Cardiac septum (tissue), 1 donor: ENCODE measurements around the gene TTC17. TPM values are rescaled to one million over a fixed set of nuclear protein-coding genes. Genes with fewer than 3 reads are reported as not detected.
"Not testable (repeated sequence)": the region's sequence is repeated elsewhere in the genome, so short reads cannot be mapped to it uniquely, and the experiment has no call there.

ENCODE experiments used
- DNase-seq: peaks from one replicate; pipeline ENCODE4 v3.0.0-alpha.2; 2020; ENCODE audit warnings: low spot score
- intact Hi-C: fragments of 100-400 bp; cut with DNase I; formaldehyde crosslinking; loops from one replicate; pipeline ENCODE4 v1.14.0; 2022
- total RNA-seq: library from RNA; stranded (reverse); fragmentation: NEBNext Ultra II Directional; extraction: Animal tissue kit (Norgen Biotek cat#: 25700); gene quantifications from one replicate; pipeline ENCODE4 v1.2.1, GENCODE V29; 2021
- donor health status: DM: no; HTN: no; CAD: no.

Gene TTC17
- total RNA-seq, 1 donor from 2014 or later: 32.1 TPM

DNA sequence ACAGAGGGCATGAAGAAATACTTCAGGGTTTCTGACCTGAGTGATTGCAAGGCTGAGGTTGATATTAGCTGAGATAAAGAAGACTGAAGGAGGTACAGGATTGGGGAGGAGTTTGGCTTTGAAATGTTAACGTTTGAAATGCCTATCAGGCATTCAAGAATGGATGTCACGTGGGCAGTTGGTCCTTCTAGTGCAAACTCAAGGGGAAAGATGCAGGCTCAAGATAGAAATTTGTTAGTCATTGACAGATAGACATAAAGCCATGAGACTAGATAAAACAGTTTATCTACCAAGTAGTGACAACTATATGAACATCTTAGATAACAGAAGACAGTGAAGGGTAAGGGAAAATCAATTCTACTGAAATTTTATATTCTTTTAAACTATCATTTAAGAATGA, 23.1 kb downstream of the TTC17 start:
- intact Hi-C loops: no loop called here
- DNase-seq: no peak

DNA sequence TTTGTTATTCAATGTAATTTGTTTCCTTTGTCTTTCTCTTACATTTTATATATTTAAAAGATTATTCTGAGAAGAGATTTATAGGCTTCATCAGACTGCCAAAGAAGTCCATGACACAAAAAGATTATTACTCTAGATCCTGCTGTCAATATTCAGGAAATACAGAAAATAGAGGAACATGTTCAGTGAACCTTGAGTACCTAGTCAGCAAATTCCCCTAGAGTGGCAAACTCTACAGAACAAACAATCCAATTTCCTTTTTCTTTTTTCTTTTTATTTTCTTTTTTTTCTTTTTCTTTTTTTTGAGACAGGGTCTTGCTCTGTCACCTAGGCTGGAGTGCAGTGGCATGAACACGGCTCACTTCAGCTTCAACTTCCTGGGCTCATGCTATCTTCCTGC, 23.9 kb downstream of the TTC17 start:
- DNase-seq: no peak
- intact Hi-C loops: no loop called here

- DNase-seq: no peak
- intact Hi-C loops: no loop called here
Measured at GRCh38 chr11:43384393-43384792, 25.7 kb downstream of the TTC17 start.

GRCh38 chr11:43392713-43393112, 34.0 kb downstream of the TTC17 start:
- intact Hi-C loops: no loop called here
- DNase-seq: no peak

GRCh38 chr11:43393765-43394355, 35.1 kb downstream of the TTC17 start:
- DNase-seq: no peak
- intact Hi-C loops: no loop called here

- DNase-seq: no peak
- intact Hi-C loops: no loop called here
Measured at GRCh38 chr11:43396617-43397016, 37.9 kb downstream of the TTC17 start.

DNA sequence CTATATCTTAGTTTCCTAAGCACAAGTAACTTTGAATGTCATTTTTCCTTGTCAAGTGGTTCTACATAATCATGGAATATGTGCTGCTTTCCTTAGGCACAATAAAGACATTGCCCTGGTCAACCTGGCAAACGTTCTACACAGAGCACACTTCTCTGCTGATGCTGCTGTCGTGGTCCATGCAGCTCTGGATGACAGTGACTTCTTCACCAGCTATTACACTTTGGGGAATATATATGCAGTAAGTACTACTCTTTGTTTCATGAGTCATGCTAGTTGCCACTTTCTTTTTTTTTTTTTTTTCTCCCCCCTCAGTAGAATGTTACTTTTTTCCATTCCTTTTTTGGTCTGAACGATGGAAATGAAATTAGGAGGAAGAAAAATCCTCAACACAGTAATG, 38.5 kb downstream of the TTC17 start:
- no peak for DNase-seq
- intact Hi-C loops: no loop called here

- DNase-seq: no peak
- intact Hi-C loops: no loop called here
Measured at GRCh38 chr11:43399983-43400630, 41.4 kb downstream of the TTC17 start.

- no peak for DNase-seq
- intact Hi-C loops: no loop called here
Measured at GRCh38 chr11:43401252-43401651, 42.5 kb downstream of the TTC17 start.

DNA sequence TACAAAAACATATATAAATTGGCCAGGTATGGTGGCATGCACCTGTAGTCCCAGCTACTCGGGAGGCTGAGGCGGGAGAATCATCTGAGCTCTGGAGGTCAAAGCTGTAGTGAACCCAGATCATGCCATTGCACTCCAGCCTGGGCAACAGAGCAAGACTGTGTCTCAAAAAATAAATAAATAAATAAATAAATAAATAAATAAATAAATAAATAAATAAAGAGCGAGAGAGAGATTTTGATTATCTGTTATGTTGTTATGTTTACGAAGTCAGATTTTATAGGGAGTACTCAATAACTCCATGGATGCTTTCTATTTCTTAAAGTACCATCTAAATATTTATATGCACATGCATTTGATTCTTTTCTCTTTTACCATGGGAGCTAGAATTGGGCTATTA, 43.1 kb downstream of the TTC17 start:
- intact Hi-C loops, DNase-seq: not testable (repeated sequence)

DNA sequence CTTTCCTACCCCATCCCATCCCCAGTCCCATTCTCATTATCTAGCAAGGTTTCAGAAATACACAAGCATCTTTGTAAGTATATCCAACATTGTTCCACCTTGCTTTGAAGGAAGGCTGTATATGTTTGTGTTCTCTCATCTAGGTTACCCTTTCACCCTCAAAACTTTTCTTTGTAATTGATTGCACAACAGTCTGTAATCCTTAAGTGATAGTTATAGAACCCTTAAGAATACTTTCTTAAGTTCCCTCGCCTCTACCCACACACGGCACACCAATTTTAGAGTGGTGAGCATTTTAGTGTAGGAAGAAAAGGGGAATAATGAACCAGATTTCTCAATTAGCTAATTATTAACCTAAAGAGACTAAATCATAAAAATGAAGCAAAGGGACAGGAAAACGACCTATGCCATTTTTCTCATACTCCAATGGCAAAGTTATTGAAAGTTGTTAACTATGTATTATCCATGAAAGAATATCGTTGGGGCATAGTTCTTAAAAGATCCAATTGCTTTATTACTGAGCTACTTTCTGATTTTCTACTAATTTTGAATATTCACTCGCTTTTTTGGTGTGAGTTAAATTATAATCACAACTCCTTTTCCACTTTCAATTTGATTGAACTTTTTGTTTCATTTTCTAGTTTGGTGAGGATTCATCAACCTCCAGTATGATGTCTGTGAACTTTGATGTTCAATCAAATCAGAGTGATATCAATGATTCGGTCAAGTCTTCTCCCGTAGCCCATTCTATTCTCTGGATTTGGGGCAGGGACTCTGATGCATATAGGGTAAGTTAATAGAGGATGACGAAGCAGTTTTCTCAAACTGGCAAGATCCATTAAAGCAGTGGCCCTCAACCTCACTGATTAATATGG, 44.9 kb downstream of the TTC17 start:
- DNase-seq: no peak
- intact Hi-C loops: no loop called here

- no peak for DNase-seq
- intact Hi-C loops: no loop called here
Measured at GRCh38 chr11:43404406-43404805, 45.7 kb downstream of the TTC17 start.

DNA sequence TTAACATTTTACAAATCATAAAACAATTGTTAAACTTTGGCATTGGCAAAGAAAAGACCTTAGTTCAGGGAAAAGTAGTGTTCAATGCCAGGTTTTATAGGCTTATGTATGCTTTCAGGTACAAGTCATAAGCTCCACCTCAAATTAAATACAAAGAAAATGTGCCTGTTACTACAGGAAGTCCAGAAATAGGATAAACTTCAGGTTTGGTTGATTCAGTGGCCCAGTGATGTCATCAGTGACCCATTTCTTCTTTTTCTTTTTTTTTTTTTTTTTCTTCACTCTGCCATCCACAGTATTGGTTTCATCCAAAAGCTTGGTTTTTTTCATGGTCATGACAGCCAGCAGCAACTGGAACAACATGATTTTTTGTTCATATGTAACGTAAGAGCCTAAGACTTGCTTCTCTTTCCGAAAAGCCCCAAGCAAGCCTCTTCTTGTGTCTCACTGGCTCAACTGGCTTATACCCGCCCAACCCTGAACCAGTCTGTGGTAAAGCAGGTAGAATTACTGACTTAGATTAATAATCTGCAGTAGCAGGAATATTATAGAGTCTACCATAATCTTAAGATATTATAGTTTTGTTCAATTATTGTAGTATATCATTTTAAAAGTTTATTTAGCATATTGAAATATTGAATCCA, 46.2 kb downstream of the TTC17 start:
- intact Hi-C loops: no loop called here
- DNase-seq: no peak

- intact Hi-C loops: no loop called here
- no peak for DNase-seq
Measured at GRCh38 chr11:43408277-43408676, 49.6 kb downstream of the TTC17 start.

DNA sequence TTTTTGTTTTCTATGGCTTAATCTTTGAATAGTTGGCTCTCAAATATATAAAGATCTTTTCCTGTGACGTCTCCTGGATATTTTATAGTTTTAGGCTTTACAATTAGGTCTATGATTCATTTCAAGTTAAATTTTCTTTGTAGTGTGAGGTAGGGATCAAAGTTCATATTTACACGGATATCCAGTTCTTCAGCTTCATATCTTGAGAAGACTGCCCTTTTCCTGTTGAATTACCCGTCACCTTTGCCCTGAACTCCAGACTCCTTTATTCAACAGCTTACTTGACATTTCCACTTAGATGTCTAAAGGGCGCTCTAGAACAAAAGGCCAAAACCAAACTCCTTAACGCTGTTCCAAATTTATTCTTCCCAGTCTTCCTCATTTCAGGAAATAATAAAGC, 51.7 kb downstream of the TTC17 start:
- intact Hi-C loops: no loop called here
- no peak for DNase-seq

- intact Hi-C loops: no loop called here
- no peak for DNase-seq
Measured at GRCh38 chr11:43418197-43418596, 59.5 kb downstream of the TTC17 start.

- no peak for DNase-seq
- intact Hi-C loops: no loop called here
Measured at GRCh38 chr11:43419460-43419859, 60.7 kb downstream of the TTC17 start.

DNA sequence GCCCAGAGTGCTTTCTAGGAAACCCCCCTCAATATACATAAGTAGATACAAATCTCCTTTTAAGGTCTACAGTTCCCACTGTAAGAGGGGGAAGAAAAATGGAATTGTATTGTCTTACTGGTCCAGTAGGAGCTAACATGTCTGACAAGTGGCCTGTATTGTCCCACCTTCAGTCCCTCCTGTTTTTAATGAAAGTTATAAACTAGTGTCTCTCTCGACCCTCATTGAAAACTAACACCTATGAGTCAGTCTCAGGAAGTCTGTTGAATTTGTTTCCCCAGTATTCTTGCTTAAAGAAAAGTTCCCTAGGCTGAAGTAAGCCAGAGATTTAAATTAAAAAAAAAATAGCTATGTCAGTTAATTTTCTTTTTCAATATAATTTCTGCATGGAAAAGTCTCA, 69.3 kb downstream of the TTC17 start:
- intact Hi-C loops: no loop called here
- no peak for DNase-seq

DNA sequence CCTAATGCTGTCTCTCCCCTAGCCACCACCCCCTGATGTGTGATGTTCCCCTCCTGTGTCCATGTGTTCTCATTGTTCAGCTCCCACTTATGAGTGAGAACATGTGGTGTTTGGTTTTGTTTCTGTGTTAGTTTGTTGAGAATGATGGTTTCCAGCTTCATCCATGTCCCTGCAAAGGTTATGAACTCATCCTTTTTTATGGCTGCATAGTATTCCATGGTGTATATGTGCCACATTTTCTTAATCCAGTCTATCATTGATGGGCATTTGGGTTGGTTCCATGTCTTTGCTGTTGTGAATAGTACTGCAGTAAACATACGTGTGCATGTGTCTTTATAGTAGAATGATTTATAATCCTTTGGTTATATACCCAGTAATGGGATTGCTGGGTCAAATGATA, 72.2 kb downstream of the TTC17 start:
- intact Hi-C loops, DNase-seq: not testable (repeated sequence)

DNA sequence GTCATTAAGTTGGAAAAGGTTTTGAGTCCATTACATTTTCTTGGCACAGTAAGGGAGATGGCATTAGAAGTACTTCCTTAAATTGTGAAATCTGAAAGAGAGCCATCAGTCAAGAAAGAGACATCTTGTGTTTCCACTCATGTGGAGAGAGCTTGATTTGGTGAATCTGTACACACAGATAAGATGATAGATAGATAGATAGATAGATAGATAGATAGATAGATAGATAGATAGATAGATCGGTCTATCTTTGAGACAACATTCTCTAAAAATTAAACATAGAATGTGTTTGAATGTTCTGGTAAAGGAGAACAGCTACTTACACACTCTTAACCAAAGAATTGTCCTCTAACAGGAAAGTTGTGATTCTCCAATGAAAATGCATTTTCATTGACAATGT, 76.2 kb downstream of the TTC17 start:
- intact Hi-C loops: no loop called here
- DNase-seq: no peak
